ENCODE data around the gene CD7.

The CD7 gene

GRCh38 chr17:82297714-82298537 lies 19.5 kb downstream of the CD7 start:
- peak; percentile 74 for DNase-seq

- DNase-seq = peak; percentile 59
Observed at GRCh38 chr17:82297280-82297713, 20.1 kb downstream of the CD7 start.

GRCh38 chr17:82296511-82297279 lies 20.7 kb downstream of the CD7 start:
- no peak for DNase-seq

- DNase-seq = no peak
Observed at GRCh38 chr17:82295472-82295814, 22.0 kb downstream of the CD7 start.

GRCh38 chr17:82294064-82294773 lies 23.2 kb downstream of the CD7 start:
- DNase-seq = no peak

- DNase-seq = peak; percentile 99
Observed at GRCh38 chr17:82292251-82293154, 24.9 kb downstream of the CD7 start.

GRCh38 chr17:82291582-82292250 lies 25.7 kb downstream of the CD7 start:
- no peak for DNase-seq

GRCh38 chr17:82287868-82288801 lies 29.3 kb downstream of the CD7 start:
- no peak for DNase-seq

GRCh38 chr17:82287013-82287867 lies 30.2 kb downstream of the CD7 start:
- no peak for DNase-seq

GRCh38 chr17:82285141-82285540 lies 32.3 kb downstream of the CD7 start:
- no peak for DNase-seq

- no peak for DNase-seq
Observed at GRCh38 chr17:82283208-82283749, 34.1 kb downstream of the CD7 start.

- DNase-seq = no peak
Observed at GRCh38 chr17:82282239-82283207, 34.9 kb downstream of the CD7 start.

- no peak for DNase-seq
Observed at GRCh38 chr17:82281502-82282238, 35.7 kb downstream of the CD7 start.

GRCh38 chr17:82281076-82281475 lies 36.3 kb downstream of the CD7 start:
- DNase-seq = no peak

- no peak for DNase-seq
Observed at GRCh38 chr17:82280537-82280936, 36.9 kb downstream of the CD7 start.

GRCh38 chr17:82278786-82279391 lies 38.5 kb downstream of the CD7 start:
- peak; percentile 40 for DNase-seq

GRCh38 chr17:82278308-82278707 lies 39.1 kb downstream of the CD7 start:
- DNase-seq = no peak

All from COR-L47 (cell line).